ENCODE data around the gene CAMK2A. TPM values are rescaled to one million over a fixed set of nuclear protein-coding genes. Genes with fewer than 3 reads are reported as not detected.

Gene CAMK2A
- total and polyA plus RNA-seq, 2 of the 4 experiments (the other 2 are of a cell fraction) = 0.18 to 0.19 TPM

GRCh38 chr5:150295172-150295634, 5.6 kb upstream of the CAMK2A start (continued):
- TF ChIP-seq RFX5 (IDR thresholded peaks at IDR 0.05; ENCODE audit: low read depth, low read length) = no peak

- Histone ChIP-seq H3K36me3 (ENCODE audit: control insufficient read depth, insufficient read depth, low read length) (peaks cover 12% of the 10 kb centered on the region; the same call in 1 of the 2 replicates), H3K4ac (ENCODE audit: low read depth, low read length) (peak overlapping the region; percentile 72), H2AK9ac (replicated peaks; ENCODE audit: low read depth, low read length, poor library complexity) (peak overlapping the region; percentile 89), H3K56ac (ENCODE audit: extremely low read depth, insufficient read depth, low read length) (no peak overlapping the region), H3K9ac (ENCODE audit: low read depth, low read length) (no peak overlapping the region), H2BK120ac (ENCODE audit: low read depth, low read length) (peak overlapping the region; percentile 30), H3K4me3 (ENCODE audit: insufficient read depth, low read depth, low read length) (no peak overlapping the region), H4K5ac (ENCODE audit: low read depth, low read length) (0 out of 2 replicates have a peak overlapping the region, but pooled peaks have one; percentile 6), H3K79me1 (ENCODE audit: low read depth in 1 of 2, low read length in 2 of 2) (peaks cover 9 to 26% of the 10 kb centered on the region in 2 experiments; a peak in 3 of 4 replicates), H3K23ac (ENCODE audit: low read depth, low read length) (no peak overlapping the region), H2AK5ac (ENCODE audit: low read depth, low read length) (peak overlapping the region; percentile 79), H4K8ac (ENCODE audit: low read depth in 2 of 2, low read length in 2 of 2) (0 out of 4 replicates have a peak overlapping the region, but pooled peaks of 1 of the 2 experiments have one; percentile 63), H3K27ac (ENCODE audit: insufficient read depth, low read length) (no peak overlapping the region), H2BK20ac (ENCODE audit: low read depth, low read length) (0 out of 2 replicates have a peak overlapping the region, but pooled peaks have one; percentile 50), H2BK5ac (ENCODE audit: low read depth, low read length, poor library complexity, severe bottlenecking) (peak overlapping the region; percentile 18), H2BK15ac (ENCODE audit: low read depth, low read length) (no peak overlapping the region), H3K9me1 (ENCODE audit: insufficient read depth, low read length) (peaks cover 20% of the 10 kb centered on the region), H3K4me2 (ENCODE audit: low read depth, low read length) (no peak overlapping the region; the same call in 1 of the 2 replicates), H4K20me1 (ENCODE audit: insufficient read depth, low read length) (peaks cover 8% of the 10 kb centered on the region; the same call in 1 of the 2 replicates), H3K18ac (ENCODE audit: low read depth, low read length) (no peak overlapping the region), H3K14ac (replicated peaks; ENCODE audit: low read depth, low read length) (0 out of 2 replicates have a peak overlapping the region, but pooled peaks have one; percentile 28), H4K91ac (ENCODE audit: insufficient read depth, low read depth, low read length) (peak overlapping the region; percentile 26; the same call in 1 of the 2 replicates), H3K4me1 (ENCODE audit: control insufficient read depth, insufficient read depth, low read length) (peaks cover 19% of the 10 kb centered on the region), H3K9me3 (ENCODE audit: control insufficient read depth, insufficient read depth, low read length) (no peaks in the 10 kb centered on the region), H3K27me3 (ENCODE audit: control insufficient read depth, insufficient read depth, low read length) (no peaks in the 10 kb centered on the region), H2AFZ (replicated peaks; ENCODE audit: low read length, poor library complexity) (peak overlapping the region; percentile 57)
- DNase-seq (no peak), ATAC-seq (ENCODE audit: low read depth) (no peak)
- no TSS peak for BruUV-seq (replicated peaks)
- in situ Hi-C loops (cut with MboI; ENCODE audit: low sequenced_read_pairs) = no loop called here
- CTCF ChIA-PET = no interaction called here
- dilution Hi-C loops (cut with HindIII; ENCODE audit: low sequenced_read_pairs, unreplicated experiment) = no loop called here
- intact Hi-C loops (cut with micrococcal nuclease) = loop anchor here (1.0 kb wide), 1 partner anchor 40 kb away; no protein-coding TSS in a partner anchor
- no CpG with 5 or more reads among the region's 10 CpGs for WGBS, 2 experiments (ENCODE audit: extremely low coverage in 2 of 2, insufficient read length in 1 of 2)
- POLR2A ChIA-PET (ENCODE audit: unreplicated experiment) = no interaction called here
- TF ChIP-seq ELK1 (IDR thresholded peaks at IDR 0.05; ENCODE audit: borderline replicate concordance, low read depth, low read length) (no peak), MAZ (IDR thresholded peaks at IDR 0.05; ENCODE audit: borderline replicate concordance, low read depth, low read length) (no peak), POLR2A (IDR thresholded peaks at IDR 0.05; ENCODE audit: low read depth, low read length) (no peak), USF2 (IDR thresholded peaks at IDR 0.05; ENCODE audit: low read depth, low read length) (no peak), MAFK (IDR thresholded peaks at IDR 0.05; ENCODE audit: low read depth, low read length) (no peak), MXI1 (IDR thresholded peaks at IDR 0.05; ENCODE audit: borderline replicate concordance, low read depth, low read length) (no peak), CTCF (conservative IDR thresholded peaks at IDR 0.05; ENCODE audit: low read depth, low read length) (no peak), RCOR1 (IDR thresholded peaks at IDR 0.05; ENCODE audit: insufficient replicate concordance, low read length) (no peak), CEBPB (IDR thresholded peaks at IDR 0.05; ENCODE audit: low read depth, low read length) (no peak), BHLHE40 (IDR thresholded peaks at IDR 0.05; ENCODE audit: low read depth, low read length) (no peak), RFX5 (IDR thresholded peaks at IDR 0.05; ENCODE audit: low read depth, low read length) (no peak), SMC3 (IDR thresholded peaks at IDR 0.05; ENCODE audit: low read depth, low read length) (no peak)
These were observed 5.0 kb upstream of the CAMK2A start for GRCh38 chr5:150294551-150295071.

Measured in IMR-90 (cell line).